Measurements from ENCODE around the gene LATS2. TPM values are rescaled to one million over a fixed set of nuclear protein-coding genes. Genes with fewer than 3 reads are reported as not detected.

The LATS2 gene
- total RNA-seq, 2 experiments from 2014 or later = 1.3 to 3.0 TPM

GRCh38 chr13:21048901-21049698 is 12.3 kb downstream of the LATS2 start:
- intact Hi-C loops (cut with micrococcal nuclease) = no loop called here
- Mint-ChIP-seq H3K4me1 (ENCODE audit: low read depth) (peaks cover 3% of the 10 kb centered on the region), H3K36me3 (ENCODE audit: low read depth) (no peaks in the 10 kb centered on the region), H3K27me3 (no peaks in the 10 kb centered on the region), H3K4me3 (no peak overlapping the region), H3K9me3 (no peaks in the 10 kb centered on the region), H3K27ac (no peak overlapping the region)
- ATAC-seq = no peak
- no peak for TF ChIP-seq CTCF (IDR thresholded peaks at IDR 0.05)
- POLR2A ChIA-PET = interaction anchor here (0.6 kb wide), 1 partner anchor 639 kb away, joined by 3 read pairs; no protein-coding TSS in a partner anchor
- no peak for DNase-seq
- CTCF ChIA-PET = no interaction called here

GRCh38 chr13:21047591-21048282 is 13.6 kb downstream of the LATS2 start:
- Mint-ChIP-seq H3K4me1 (ENCODE audit: low read depth) (no peaks in the 10 kb centered on the region), H3K4me3 (no peak overlapping the region), H3K36me3 (ENCODE audit: low read depth) (no peaks in the 10 kb centered on the region), H3K27ac (no peak overlapping the region), H3K27me3 (no peaks in the 10 kb centered on the region), H3K9me3 (no peaks in the 10 kb centered on the region)
- ATAC-seq = no peak
- TF ChIP-seq CTCF (IDR thresholded peaks at IDR 0.05) = no peak
- ChIA-PET CTCF (no interaction called here), POLR2A (interaction anchor here (1.2 kb wide), 1 partner anchor 27 kb away, joined by 3 read pairs; no protein-coding TSS in a partner anchor)
- DNase-seq = no peak
- intact Hi-C loops (cut with micrococcal nuclease) = no loop called here

GRCh38 chr13:21047087-21047486 is 14.3 kb downstream of the LATS2 start:
- no peak for DNase-seq
- H3K9me3 Mint-ChIP-seq = no peaks in the 10 kb centered on the region
- H3K27ac Mint-ChIP-seq = no peak overlapping the region
- ChIA-PET CTCF (no interaction called here), POLR2A (interaction anchor here (1.2 kb wide), 1 partner anchor 27 kb away, joined by 3 read pairs; no protein-coding TSS in a partner anchor)
- H3K36me3 Mint-ChIP-seq (ENCODE audit: low read depth) = no peaks in the 10 kb centered on the region
- no peak for ATAC-seq
- no peaks in the 10 kb centered on the region for H3K4me1 Mint-ChIP-seq (ENCODE audit: low read depth)
- H3K4me3 Mint-ChIP-seq = no peak overlapping the region
- intact Hi-C loops (cut with micrococcal nuclease) = no loop called here
- TF ChIP-seq CTCF (IDR thresholded peaks at IDR 0.05) = no peak
- no peaks in the 10 kb centered on the region for H3K27me3 Mint-ChIP-seq

- Mint-ChIP-seq H3K27ac (no peak overlapping the region), H3K9me3 (no peaks in the 10 kb centered on the region), H3K4me3 (no peak overlapping the region), H3K27me3 (no peaks in the 10 kb centered on the region), H3K36me3 (ENCODE audit: low read depth) (no peaks in the 10 kb centered on the region), H3K4me1 (ENCODE audit: low read depth) (no peaks in the 10 kb centered on the region)
- ChIA-PET CTCF (no interaction called here), POLR2A (interaction anchor here (1.2 kb wide), 1 partner anchor 26 kb away, joined by 3 read pairs; no protein-coding TSS in a partner anchor)
- no peak for DNase-seq
- no peak for TF ChIP-seq CTCF (IDR thresholded peaks at IDR 0.05)
- intact Hi-C loops (cut with micrococcal nuclease) = no loop called here
- no peak for ATAC-seq
Measured at GRCh38 chr13:21046203-21046602, 15.2 kb downstream of the LATS2 start.

- no peak for ATAC-seq
- intact Hi-C loops (cut with micrococcal nuclease) = no loop called here
- CTCF ChIA-PET = interaction anchor here (0.7 to 0.8 kb wide), 3 partner anchors 67 to 548 kb away, joined by 3 to 4 read pairs (median 3); no protein-coding TSS in a partner anchor
- H3K4me1 Mint-ChIP-seq (ENCODE audit: low read depth) = no peaks in the 10 kb centered on the region
- H3K27me3 Mint-ChIP-seq = no peaks in the 10 kb centered on the region
- H3K36me3 Mint-ChIP-seq (ENCODE audit: low read depth) = no peaks in the 10 kb centered on the region
- H3K4me3 Mint-ChIP-seq = no peak overlapping the region
- no peak overlapping the region for H3K27ac Mint-ChIP-seq
- no peak for TF ChIP-seq CTCF (IDR thresholded peaks at IDR 0.05)
- no peak for DNase-seq
- no peaks in the 10 kb centered on the region for H3K9me3 Mint-ChIP-seq
- POLR2A ChIA-PET = no interaction called here
Measured at GRCh38 chr13:21045100-21045499, 16.3 kb downstream of the LATS2 start.

All from activated CD8-positive, alpha-beta T cell treated with anti-CD3 and anti-CD28 coated beads for 36 hours (primary cell).